Stimulated activated CD4-positive, alpha-beta T cell treated with anti-CD3 and anti-CD28 coated beads, Interleukin-1b, Interleukin-23, amount 100 ng/mL, for 24 hours (primary cell): ENCODE measurements around the gene LRR1.
A peak's percentile ranks its signal among the peaks of the same experiment; 100 is the strongest.
"Not testable (repeated sequence)": the region's sequence is repeated elsewhere in the genome, so short reads cannot be mapped to it uniquely, and the experiment has no call there.

Experiments
- DNase-seq, 4 experiments: peaks; one replicate each; pipeline ENCODE4 v3.0.0-alpha.2; 2020; ENCODE audit warnings: low read depth in 4 of 4, low spot score in 1 of 4

LRR1 gene

GRCh38 chr14:49598485-49599300, at the start of gene LRR1:
TSS of gene LRR1 (plus strand) at chr14:49598940. CDS start at chr14:49599021, 81 bp downstream.
- DNase-seq, result peak; percentile 70 to 80 (median 74)

GRCh38 chr14:49549446-49549845, 49.3 kb upstream of the LRR1 start:
- DNase-seq, result no peak

GRCh38 chr14:49549881-49550280, 48.9 kb upstream of the LRR1 start:
- DNase-seq, result no peak

GRCh38 chr14:49550286-49551184, 48.2 kb upstream of the LRR1 start:
- no peak for DNase-seq

GRCh38 chr14:49551569-49551968, 47.2 kb upstream of the LRR1 start:
- DNase-seq, result no peak

GRCh38 chr14:49553106-49553505, 45.6 kb upstream of the LRR1 start:
- DNase-seq, result no peak

GRCh38 chr14:49553892-49554291, 44.8 kb upstream of the LRR1 start:
- DNase-seq, result no peak

- no peak for DNase-seq
These were observed 38.6 kb upstream of the LRR1 start for GRCh38 chr14:49559979-49560768.

GRCh38 chr14:49566714-49567113, 32.0 kb upstream of the LRR1 start:
- no peak for DNase-seq

GRCh38 chr14:49569281-49569680, 29.5 kb upstream of the LRR1 start:
- DNase-seq, result no peak

- DNase-seq, result no peak
These were observed 24.7 kb upstream of the LRR1 start for GRCh38 chr14:49574038-49574437.

GRCh38 chr14:49578141-49578540, 20.6 kb upstream of the LRR1 start:
- no peak for DNase-seq

GRCh38 chr14:49579841-49580240, 18.9 kb upstream of the LRR1 start:
- DNase-seq, result no peak

GRCh38 chr14:49581209-49582112, 17.3 kb upstream of the LRR1 start:
- no peak for DNase-seq

GRCh38 chr14:49582113-49582977, 16.4 kb upstream of the LRR1 start:
- DNase-seq, result no peak

GRCh38 chr14:49583629-49584028, 15.1 kb upstream of the LRR1 start:
- DNase-seq, result no peak

- DNase-seq, result no peak
These were observed 14.7 kb upstream of the LRR1 start for GRCh38 chr14:49584058-49584457.

- not testable (repeated sequence) for DNase-seq
These were observed 13.6 kb upstream of the LRR1 start for GRCh38 chr14:49584981-49585640.
